Putamen (tissue), 1 donor: ENCODE results near the gene SNAPIN.
A peak's percentile ranks its signal among the peaks of the same experiment; 100 is the strongest.

ENCODE experiments used
- DNase-seq: peaks from one replicate; pipeline ENCODE4 v3.0.0-alpha.2; 2016; ENCODE audit warnings: low spot score

The SNAPIN gene

DNA sequence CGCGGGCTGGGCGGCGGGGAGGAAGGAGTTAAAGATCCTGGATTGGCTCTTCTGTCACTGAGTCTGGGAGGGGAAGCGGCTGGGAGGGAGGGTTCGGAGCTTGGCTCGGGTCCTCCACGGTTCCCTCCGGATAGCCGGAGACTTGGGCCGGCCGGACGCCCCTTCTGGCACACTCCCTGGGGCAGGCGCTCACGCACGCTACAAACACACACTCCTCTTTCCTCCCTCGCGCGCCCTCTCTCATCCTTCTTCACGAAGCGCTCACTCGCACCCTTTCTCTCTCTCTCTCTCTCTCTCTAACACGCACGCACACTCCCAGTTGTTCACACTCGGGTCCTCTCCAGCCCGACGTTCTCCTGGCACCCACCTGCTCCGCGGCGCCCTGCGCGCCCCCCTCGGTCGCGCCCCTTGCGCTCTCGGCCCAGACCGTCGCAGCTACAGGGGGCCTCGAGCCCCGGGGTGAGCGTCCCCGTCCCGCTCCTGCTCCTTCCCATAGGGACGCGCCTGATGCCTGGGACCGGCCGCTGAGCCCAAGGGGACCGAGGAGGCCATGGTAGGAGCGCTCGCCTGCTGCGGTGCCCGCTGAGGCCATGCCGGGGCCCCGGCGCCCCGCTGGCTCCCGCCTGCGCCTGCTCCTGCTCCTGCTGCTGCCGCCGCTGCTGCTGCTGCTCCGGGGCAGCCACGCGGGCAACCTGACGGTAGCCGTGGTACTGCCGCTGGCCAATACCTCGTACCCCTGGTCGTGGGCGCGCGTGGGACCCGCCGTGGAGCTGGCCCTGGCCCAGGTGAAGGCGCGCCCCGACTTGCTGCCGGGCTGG, 20.2 kb downstream of the SNAPIN start, which contains the start of gene NPR1:
Gene NPR1, plus strand, starts transcription at position 170 of the 818 bp plus-strand sequence. Its CDS starts 421 bp downstream, at position 591.
- DNase-seq = no peak

DNA sequence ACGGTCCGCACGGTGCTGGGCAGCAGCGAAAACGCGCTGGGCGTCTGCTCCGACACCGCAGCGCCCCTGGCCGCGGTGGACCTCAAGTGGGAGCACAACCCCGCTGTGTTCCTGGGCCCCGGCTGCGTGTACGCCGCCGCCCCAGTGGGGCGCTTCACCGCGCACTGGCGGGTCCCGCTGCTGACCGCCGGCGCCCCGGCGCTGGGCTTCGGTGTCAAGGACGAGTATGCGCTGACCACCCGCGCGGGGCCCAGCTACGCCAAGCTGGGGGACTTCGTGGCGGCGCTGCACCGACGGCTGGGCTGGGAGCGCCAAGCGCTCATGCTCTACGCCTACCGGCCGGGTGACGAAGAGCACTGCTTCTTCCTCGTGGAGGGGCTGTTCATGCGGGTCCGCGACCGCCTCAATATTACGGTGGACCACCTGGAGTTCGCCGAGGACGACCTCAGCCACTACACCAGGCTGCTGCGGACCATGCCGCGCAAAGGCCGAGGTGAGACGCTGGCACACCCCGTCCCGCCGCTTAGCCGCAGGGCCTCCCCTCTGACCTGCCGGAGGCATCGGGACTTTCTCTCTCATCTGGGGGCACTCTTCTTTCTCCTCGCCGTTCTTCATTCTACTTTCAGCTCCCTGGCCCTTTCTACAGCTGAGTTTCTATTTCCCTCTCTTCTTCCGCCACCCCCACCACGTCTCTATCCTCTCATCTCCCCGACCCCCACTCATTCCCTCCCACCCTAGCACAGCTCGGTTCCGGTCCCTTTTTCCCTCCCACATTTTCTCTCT, 21.0 kb downstream of the SNAPIN start:
- no peak for DNase-seq

DNA sequence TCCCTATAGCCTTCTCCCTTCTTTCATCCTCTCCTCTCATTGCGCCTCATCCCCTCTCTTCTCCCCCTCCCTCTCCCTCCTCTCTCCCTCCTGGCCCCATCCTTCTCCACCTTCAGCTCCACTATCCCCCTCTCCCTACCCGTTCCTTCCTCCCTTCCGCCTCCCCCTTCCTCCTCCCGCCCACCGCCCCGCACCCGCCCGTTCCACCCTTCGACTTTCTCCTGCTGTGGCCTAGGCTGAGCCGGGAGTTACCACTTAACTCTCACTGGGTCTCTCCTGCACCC, 21.6 kb downstream of the SNAPIN start:
- no peak for DNase-seq

DNA sequence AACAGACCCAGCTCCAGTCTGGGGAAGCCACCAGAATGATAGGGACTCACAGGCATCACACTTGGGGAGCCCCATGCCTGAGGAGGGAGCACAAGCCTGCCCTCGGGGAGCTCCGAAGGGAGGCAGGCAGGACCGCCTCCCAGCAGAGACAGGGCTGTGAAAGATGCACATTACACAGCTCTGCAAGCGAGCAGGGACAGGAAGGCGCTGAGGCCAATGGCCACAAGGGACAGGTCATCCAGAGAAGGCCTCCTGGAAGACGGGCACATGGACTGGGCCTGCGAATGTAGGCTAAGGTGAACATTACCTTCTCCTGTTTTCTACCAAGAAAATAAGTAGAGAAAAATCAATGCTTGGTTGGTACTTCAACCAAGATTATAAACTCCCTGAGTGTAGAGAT, 24.2 kb downstream of the SNAPIN start:
- no peak for DNase-seq

DNA sequence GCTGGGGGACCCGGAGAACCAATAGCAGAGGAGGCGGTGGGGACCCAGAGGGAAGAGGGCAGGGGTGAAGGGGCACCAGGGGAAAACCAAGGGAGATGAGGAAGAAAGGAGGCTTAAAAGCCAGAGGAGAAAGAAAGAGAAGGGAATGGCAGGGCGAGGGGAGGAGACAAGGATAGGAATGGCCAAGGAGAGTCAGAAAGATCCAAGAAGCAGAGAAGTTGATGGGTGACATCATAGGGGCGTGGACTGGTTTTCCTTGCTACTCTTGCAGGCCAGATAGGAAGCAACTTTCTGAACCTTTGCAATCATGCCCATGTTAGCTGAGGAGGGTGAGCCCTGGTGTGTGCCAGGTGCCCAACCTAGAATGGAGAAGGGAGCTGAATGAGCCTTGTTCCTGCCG, 25.4 kb downstream of the SNAPIN start:
- DNase-seq = no peak

DNA sequence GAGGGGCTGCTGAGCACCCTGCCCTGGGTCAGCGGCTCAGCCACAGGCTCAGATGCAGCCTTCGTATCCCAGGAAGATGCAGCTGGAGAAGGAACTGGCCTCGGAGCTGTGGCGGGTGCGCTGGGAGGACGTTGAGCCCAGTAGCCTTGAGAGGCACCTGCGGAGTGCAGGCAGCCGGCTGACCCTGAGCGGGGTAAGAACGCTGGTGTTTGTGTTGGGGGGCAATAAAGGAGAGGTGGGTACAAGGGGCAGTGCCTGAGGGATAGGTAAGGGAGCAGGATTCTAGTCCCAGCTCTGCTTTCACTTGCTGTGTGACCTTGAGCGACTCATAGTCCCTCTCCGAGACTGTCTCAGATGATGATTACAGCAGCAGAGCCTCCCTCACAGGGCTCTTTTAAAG, 26.4 kb downstream of the SNAPIN start:
- no peak for DNase-seq

DNA sequence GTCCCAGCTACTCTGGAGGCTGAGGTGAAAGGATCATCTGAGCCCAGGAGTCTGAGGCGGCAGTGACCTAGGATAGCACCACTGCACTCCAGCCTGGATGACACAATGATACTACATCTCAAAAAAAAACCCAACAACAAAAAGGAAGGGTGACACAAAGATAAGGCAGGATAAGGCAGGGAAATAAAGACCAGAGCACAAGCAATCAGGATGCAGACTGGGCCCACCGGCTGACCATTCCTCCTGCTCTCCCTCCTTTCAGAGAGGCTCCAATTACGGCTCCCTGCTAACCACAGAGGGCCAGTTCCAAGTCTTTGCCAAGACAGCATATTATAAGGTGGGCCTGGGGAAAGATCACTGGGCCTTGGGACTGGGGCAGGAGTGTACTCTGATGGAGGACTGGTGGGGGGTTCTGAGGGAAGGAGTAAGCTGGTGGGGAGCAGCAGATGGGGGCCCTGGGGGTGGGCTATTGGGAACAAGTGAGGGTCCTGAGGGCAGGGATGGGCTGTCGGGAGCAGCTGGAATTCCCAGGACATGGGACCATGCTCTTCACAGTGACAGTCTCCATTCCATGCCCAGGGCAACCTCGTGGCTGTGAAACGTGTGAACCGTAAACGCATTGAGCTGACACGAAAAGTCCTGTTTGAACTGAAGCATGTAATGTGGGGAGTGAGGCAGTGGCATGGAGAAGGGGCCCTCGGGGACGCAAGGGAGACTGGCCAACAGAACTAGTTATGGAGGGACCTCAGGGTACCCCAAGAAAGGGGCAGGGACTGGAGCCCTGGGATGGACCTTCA, 27.2 kb downstream of the SNAPIN start:
- no peak for DNase-seq

DNA sequence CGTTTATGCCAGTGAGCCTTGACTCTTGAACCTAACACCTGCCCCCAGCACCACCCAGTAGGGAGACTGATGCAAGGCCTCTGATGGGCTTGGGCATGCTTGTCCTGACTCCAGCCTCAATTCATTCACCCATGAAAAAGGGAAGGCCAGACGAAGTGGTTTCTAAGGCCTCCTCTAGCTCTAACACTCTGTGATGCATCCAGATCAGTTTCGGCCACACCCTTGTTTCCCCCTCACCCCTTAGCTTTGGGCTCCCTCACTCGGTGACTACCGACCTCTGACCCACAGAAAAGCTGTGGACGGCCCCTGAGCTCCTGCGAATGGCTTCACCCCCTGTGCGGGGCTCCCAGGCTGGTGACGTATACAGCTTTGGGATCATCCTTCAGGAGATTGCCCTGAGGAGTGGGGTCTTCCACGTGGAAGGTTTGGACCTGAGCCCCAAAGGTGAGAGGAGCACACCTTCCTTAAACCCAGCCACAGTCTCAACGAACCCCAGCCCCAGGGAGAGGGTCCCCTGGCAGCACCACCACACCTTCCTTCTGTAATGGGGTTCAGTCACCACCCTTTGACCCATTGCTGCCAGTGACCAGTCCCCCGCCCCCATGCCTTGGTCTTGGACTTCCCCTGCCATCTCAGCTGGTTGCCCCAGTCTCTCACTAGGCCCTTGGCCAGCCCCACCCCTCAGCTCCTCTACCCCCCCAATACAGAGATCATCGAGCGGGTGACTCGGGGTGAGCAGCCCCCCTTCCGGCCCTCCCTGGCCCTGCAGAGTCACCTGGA, 29.0 kb downstream of the SNAPIN start:
- no peak for DNase-seq

DNA sequence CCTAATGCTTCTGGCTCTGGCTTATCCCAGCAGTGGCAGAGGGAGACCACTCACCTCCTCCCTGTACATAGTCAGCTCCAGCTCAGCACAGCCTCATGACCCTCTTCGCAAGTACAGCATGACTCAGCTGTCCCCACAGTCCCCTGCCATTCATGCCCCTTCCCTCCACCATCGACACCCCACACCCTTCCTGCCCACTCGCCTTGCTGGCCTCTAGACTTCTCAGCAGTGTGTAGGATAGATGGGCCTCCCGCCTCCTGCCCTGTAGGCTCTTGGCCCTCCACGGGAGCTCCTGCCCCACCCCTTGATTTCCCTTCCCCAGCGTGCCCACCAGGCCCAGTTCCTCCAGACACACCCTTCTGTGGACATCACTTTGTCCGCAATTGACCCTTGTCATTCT, 29.8 kb downstream of the SNAPIN start:
- no peak for DNase-seq

DNA sequence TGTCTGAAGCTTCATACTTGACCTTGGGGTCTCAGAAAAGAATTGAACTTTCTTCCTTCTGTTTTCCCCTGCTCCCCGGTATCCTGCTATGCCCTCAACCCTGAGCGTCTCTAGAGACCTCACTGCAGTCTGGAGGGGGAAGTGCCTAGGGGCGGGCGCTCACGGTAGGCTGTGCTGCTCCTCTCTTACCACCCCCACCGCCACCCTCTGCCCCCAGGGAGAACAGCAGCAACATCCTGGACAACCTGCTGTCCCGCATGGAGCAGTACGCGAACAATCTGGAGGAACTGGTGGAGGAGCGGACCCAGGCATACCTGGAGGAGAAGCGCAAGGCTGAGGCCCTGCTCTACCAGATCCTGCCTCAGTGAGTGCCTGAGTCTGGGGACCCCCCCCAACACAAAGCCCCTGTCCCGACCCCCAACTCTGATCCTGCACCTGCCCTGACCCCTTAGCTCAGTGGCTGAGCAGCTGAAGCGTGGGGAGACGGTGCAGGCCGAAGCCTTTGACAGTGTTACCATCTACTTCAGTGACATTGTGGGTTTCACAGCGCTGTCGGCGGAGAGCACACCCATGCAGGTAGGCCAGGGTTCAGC, 30.3 kb downstream of the SNAPIN start:
- DNase-seq = no peak

DNA sequence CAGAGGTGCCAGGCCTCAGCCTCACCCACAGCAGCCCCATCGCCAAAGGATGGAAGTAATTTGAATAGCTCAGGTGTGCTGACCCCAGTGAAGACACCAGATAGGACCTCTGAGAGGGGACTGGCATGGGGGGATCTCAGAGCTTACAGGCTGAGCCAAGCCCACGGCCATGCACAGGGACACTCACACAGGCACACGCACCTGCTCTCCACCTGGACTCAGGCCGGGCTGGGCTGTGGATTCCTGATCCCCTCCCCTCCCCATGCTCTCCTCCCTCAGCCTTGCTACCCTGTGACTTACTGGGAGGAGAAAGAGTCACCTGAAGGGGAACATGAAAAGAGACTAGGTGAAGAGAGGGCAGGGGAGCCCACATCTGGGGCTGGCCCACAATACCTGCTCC, 35.0 kb downstream of the SNAPIN start:
- no peak for DNase-seq

DNA sequence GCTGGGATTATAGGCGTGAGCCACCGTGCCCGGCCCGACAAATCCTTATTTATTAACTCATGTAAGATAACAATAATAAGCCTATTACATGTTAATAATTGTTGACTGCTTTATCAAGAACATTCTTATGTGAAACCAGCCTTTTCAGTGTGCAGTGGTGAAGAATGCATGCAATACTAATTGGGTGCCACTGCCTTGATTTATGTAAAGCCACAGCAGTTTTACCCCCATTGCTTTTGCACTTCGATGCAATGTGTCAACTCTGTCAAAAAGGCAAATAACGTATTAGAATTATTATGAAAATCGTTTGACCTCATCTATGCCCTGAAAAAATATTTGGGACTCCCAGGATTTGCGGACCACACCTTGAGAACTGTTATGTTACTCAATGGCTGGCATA, 38.2 kb downstream of the SNAPIN start:
- DNase-seq = no peak

DNA sequence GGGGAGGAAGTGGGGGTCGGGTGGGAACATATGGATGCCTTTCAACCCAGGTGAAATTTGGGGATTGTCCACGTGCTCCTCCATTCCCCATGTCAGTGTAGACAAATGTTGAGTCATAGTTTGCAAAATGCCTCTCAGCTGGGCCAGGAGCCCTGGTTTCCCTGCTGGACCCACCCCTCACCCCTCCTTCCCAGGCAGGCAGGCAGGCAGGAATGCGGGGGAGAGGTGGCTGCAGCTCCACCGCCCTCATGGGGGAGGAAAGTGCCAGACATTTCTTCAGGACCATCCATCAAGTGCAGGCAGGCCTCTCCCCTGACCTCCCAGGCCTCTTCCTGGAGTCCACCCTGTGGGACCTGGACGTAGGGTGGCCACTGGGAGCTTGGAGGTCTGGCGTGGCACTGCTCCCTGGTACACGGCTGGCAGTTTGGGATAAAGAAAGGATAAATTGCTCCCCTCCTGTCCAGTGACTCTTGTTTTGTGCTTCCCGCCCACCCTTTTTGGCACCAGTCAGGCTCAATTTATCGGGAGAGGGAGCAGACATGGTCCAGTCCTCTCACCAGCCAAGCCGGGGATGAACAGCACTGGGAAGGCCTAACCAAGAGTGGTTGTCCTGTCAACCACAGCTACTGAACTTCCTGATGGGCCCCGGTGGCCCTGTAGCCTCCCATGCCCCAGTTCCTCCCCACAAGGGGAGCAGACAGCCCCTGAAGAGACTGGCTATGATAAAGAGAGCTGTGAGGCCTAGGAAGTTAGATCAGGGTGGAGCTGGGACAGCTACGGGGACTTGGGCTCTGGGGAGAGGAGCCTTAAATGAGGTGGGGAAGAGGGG, 38.9 kb downstream of the SNAPIN start:
- no peak for DNase-seq

DNA sequence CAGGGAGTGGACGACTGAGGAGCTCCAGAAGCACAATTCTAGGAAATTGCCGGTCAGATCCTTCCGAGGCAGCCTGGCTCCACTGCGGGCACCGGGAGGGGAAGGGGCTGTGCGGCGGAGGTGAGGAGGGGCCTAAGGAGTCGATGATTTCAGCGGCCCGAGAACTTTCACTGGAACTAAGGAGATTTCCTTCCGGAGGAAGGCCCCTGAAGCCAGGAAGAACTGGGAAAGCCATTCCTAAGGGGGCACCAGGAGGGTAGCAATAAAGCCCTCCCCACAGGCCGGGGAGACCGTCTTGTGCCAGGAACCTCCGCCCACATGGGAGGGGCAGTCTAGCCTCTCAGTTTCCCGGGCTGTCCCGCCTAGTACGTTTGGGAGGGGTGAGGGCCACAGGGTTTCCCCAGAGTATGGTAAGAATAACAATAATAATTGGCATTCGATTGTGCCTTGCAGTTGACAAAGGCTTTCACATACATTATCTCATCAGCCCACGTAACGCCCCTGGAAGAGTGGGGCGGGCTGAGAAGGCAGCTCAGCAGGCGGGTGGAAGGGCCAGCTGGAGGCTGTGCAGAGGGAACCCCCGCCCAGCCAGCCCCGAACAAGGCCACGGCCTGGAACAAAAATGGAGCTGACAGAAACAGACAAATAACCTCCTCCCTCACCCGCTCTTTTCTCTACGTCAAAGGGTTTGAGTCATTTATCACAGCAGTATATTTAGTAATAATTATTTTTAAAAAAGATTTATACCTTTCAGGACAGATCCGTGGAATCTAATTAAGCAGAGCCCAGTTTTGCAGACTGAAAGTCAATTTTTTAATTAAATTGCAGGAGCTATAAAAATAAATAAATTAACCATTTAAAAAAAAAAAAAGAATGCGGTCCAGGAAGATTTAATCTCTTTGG, 39.8 kb downstream of the SNAPIN start:
- peak; percentile 37 for DNase-seq

DNA sequence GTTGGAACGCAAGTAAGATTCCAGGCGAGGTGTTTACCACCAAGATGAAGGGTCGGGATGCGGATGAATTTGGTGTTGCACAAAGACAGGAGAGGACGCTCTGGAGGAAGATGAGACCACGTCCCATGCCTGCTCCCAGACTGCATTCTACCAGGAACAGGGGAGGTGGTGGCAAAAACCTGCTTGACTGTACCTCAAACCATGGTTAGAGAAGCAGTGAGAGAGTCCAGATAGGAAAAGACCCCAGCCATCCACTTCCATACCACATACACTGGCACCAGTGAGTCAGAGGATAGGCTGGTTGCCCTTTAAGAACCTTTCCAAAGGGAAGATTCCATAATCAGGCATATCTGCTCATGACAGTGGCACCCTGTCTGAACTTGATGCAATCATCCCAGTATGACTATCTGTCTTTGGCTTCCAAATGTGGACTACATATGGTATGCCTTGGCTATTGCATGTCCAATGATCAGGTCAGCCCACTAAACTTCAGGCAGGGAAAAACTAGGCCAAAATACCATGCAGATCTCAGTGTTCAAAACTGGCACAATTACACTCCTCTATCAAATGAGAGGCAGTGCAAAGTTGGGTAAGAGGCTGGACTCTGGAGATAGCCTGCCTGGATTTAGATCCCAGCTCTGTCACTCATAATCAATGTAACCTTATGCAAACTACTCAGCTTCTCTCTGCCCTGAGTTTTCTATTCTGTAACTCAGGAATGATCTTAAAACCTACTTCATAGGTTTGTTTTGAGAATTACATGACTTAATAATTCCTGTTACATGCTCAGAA, 40.6 kb downstream of the SNAPIN start:
- no peak for DNase-seq

DNA sequence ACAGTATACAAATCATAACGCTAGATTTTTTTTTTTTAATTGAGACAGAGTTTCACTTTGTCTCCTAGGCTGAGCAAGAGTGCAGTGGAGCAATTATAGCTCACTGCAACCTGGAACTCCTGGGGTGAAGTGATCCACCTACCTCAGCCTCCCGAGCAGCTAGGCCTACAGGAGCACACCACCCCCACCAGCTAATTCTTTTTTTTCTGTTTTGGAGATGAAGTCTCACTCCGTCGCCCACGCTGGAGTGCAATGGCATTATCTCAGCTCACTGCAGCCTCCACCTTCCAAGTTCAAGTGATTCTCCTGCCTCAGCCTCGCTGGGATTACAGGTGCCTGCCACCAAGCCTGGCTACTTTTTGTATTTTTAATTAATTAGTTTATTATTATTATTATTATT, 41.3 kb downstream of the SNAPIN start:
- DNase-seq = peak; percentile 47

DNA sequence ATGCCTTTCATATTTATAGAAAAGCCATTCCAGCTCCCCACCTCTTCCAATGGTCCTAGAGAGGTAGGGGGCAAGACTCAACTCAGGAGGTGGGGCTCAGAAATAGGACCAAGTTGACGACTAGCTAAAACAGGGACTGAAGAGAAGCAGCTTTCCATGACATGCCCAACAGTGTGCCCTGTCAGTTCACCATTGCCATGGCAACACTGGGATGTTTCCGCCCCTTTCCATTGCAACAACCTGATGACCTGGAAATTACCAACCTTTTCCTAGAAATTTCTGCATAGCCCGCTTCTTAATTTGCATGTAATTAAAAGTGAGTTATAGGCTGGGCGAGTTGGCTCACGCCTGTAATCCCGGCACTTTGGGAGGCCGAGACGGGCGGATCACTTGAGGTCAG, 47.0 kb downstream of the SNAPIN start:
- no peak for DNase-seq

DNA sequence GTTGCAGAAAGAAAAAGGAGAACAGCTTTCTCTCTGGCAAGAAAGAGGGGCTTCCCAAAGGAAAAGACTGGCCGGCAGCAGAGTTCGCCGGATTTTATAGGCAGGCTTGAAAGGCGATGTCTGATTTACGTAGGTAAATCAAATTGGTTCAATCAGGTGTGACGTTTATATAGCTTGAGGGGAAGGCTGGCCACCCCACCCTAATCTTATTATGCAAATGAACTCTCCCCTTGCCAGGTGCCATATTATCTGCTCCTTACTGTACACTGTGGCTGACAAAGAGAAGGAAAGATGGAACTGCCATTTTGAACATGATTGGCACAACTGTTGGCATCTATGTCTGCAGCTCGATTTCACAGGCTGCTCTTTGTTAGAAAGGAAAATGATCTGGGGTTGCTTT, 52.5 kb downstream of the SNAPIN start:
- DNase-seq = no peak
